ENCODE measurements around the gene HERPUD1.

DNA sequence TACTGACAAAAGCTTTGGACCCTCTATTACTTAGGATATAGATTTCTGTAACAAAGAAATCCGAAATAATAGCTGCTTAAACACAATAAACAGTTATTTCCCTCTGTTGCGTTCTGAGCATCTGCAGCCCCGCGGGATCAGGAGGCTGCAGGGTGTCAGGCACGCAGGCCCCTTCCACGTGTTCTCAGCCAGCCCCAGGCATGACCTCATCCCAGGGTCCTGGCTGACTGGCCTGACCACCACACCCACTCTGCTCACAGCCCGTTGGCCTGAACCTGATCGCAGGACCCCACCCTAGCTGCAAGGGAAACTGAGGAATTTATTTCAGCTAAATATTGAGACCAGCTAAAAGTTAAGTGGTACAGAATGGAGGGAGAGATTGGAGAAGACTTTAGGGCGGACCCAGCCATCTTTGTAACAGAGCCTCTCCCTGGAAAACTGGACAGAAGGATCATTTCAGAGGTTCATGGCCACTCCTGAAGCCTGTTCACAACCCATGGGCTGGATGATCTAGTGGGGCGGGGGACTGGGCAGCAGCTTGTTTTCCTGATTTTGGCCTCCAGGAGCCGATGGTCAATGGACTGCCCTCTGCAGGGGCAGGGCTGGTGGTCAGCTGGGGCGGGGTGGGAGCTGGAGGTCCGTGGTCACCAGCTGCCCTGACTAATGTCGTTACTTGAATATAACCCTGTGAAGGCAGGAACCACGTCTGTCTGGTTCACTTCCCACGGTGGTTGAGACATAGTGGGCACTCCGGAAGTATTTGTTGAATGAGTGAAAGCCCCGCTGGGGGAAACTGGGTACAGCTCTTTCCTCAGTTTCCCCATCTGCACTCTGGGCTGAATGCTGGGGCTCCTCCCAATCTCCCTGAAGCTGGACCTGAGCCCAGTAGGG lies 40.7 kb downstream of the HERPUD1 start:
- TF ChIP-seq, protein P1, sequence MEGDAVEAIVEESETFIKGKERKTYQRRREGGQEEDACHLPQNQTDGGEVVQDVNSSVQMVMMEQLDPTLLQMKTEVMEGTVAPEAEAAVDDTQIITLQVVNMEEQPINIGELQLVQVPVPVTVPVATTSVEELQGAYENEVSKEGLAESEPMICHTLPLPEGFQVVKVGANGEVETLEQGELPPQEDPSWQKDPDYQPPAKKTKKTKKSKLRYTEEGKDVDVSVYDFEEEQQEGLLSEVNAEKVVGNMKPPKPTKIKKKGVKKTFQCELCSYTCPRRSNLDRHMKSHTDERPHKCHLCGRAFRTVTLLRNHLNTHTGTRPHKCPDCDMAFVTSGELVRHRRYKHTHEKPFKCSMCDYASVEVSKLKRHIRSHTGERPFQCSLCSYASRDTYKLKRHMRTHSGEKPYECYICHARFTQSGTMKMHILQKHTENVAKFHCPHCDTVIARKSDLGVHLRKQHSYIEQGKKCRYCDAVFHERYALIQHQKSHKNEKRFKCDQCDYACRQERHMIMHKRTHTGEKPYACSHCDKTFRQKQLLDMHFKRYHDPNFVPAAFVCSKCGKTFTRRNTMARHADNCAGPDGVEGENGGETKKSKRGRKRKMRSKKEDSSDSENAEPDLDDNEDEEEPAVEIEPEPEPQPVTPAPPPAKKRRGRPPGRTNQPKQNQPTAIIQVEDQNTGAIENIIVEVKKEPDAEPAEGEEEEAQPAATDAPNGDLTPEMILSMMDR (conservative IDR thresholded peaks at IDR 0.05; ENCODE audit: low read depth, low read length): no peak
- no peak for TF ChIP-seq EZH2 (IDR thresholded peaks at IDR 0.05; ENCODE audit: borderline replicate concordance, low read depth, low read length, poor library complexity, severe bottlenecking)
